Activated CD8-positive, alpha-beta T cell treated with anti-CD3 and anti-CD28 coated beads, Interleukin-2, amount 10 ng/mL, durations not matched to agents 7 days and 5 days (primary cell): Measurements from ENCODE around the gene PKD2L1. TPM values are rescaled to one million over a fixed set of nuclear protein-coding genes. Genes with fewer than 3 reads are reported as not detected.

ENCODE experiments used
- ATAC-seq: fragments of 150-1000 bp; cut with Tn5 transposase; one replicate; pipeline ENCODE4 v1.10.0; 2021; ENCODE audit warnings: moderate library complexity
- CTCF ChIA-PET: fragments of 350-600 bp; sonication (Branson Sonifier 250); formaldehyde crosslinking; loops from one replicate; lab custom pipeline; 2021; ENCODE audit warnings: antibody characterized with exemption; lab: Charles Lee
- POLR2A ChIA-PET: fragments of 350-600 bp; sonication (Branson Sonifier 250); formaldehyde crosslinking; loops from one replicate; lab custom pipeline; 2021; ENCODE audit warnings: antibody characterized with exemption; lab: Charles Lee
- DNase-seq: peaks from one replicate; pipeline ENCODE4 v3.0.0-alpha.2; 2020
- H3K27ac Mint-ChIP-seq: one replicate; pipeline ENCODE4 v1.8.0; 2021; ENCODE audit warnings: mild to moderate bottlenecking, mixed read lengths
- H3K27me3 Mint-ChIP-seq: one replicate; pipeline ENCODE4 v1.8.0; 2021; ENCODE audit warnings: low read depth, mixed read lengths
- H3K36me3 Mint-ChIP-seq: one replicate; pipeline ENCODE4 v1.8.0; 2021; ENCODE audit warnings: low read depth, mixed read lengths
- H3K4me1 Mint-ChIP-seq: one replicate; pipeline ENCODE4 v1.8.0; 2021; ENCODE audit warnings: low read depth, mixed read lengths
- H3K4me3 Mint-ChIP-seq: one replicate; pipeline ENCODE4 v1.8.0; 2021; ENCODE audit warnings: mild to moderate bottlenecking, mixed read lengths
- H3K9me3 Mint-ChIP-seq: one replicate; pipeline ENCODE4 v1.8.0; 2022; ENCODE audit warnings: mixed read lengths; ENCODE audit not compliant: insufficient read depth
- total RNA-seq, 2 experiments: library from RNA; stranded (reverse); gene quantifications; one replicate each; pipeline ENCODE4 v1.2.3, GENCODE V29; 2021

The PKD2L1 gene
- total RNA-seq, 2 experiments from 2014 or later, result 0.10 to 0.68 TPM

DNA sequence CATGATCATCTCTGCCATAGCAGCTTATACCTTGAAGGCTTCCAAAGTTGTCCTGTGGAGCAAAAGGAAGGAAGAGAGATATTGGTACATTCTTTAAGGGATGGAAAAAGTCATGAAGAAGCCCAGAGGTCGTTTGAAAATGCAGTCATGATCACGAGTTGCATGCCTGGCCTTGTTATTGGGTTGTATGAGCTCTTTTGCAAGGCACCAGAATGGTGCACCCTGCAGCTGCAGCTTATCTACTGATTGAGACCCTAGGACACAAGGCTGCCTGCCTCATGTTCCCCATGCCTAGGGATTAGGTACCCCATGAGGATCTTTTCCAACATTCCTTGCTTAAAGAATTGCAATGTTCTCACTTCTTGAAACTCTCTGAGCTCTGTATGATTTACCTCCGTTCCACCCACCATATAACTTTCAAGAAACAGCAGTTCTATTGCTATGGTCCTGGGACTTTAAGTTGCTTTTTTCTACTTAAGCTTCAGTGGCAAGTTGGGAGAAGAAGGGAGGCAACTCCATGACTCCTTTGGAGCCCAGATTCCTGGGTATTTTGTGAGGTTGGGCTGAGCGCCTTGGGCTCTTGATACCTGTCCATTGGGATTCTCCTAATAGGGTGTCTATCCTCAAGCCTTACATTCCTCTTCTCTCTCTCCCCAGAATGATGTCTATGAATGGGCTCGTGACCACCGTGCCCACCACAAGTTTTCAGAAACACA, 23.9 kb upstream of the PKD2L1 start:
- DNase-seq (no peak), ATAC-seq (no peak)
- no peaks in the 10 kb centered on the region for H3K9me3 Mint-ChIP-seq
- CTCF ChIA-PET, result interaction anchor here (1.2 to 1.9 kb wide), 3 partner anchors 9 to 129 kb away, joined by 3 to 6 read pairs (median 3); no protein-coding TSS in a partner anchor
- peaks cover 78% of the 10 kb centered on the region for H3K4me1 Mint-ChIP-seq
- H3K36me3 Mint-ChIP-seq, result peaks cover 88% of the 10 kb centered on the region
- POLR2A ChIA-PET, result interaction anchor here (1.8 kb wide), 1 partner anchor 17 kb away, joined by 7 read pairs; no protein-coding TSS in a partner anchor
- no peak overlapping the region for H3K4me3 Mint-ChIP-seq
- peak overlapping the region; percentile 19 for H3K27ac Mint-ChIP-seq
- no peaks in the 10 kb centered on the region for H3K27me3 Mint-ChIP-seq

DNA sequence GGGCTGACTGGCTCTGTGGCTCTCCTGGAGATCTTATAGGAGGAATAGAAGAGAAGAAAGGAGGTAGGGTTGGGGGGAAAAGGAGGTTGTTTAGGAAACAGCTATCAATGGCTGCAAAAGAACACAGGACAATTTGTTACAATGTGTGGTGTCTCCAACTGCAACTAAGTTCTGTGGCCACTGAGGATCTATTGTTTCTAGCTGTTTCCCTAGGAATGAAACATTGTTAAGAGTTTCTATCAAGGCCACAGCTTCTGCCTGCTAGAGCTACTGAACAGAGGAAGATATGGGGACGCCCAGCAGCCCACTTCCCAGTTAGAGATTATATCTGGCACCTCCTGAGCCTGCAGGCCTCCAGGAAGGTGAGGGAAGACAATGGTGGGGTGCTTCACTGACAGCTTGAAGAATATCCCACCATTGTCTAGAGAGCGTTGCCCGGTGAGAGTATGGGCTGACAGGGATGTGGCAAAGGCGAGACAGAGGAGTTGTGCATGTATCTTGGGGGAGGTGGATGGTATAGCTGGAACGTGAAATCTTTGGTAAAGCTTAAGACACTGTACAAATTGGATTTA, 21.0 kb upstream of the PKD2L1 start:
- H3K36me3 Mint-ChIP-seq, result peaks cover 84% of the 10 kb centered on the region
- no peaks in the 10 kb centered on the region for H3K27me3 Mint-ChIP-seq
- ChIA-PET CTCF (interaction anchor here (0.5 to 24.9 kb wide), 8 partner anchors 8 to 81 kb away, joined by 3 to 311 read pairs (median 5); no protein-coding TSS in a partner anchor), POLR2A (interaction anchor here (1.1 to 5.8 kb wide), 3 partner anchors 20 to 158 kb away, joined by 4 to 34 read pairs (median 6); no protein-coding TSS in a partner anchor)
- peak overlapping the region; percentile 96 for H3K4me3 Mint-ChIP-seq
- no peaks in the 10 kb centered on the region for H3K9me3 Mint-ChIP-seq
- DNase-seq (no peak), ATAC-seq (no peak)
- H3K4me1 Mint-ChIP-seq, result peaks cover 76% of the 10 kb centered on the region
- H3K27ac Mint-ChIP-seq, result peak overlapping the region; percentile 35

DNA sequence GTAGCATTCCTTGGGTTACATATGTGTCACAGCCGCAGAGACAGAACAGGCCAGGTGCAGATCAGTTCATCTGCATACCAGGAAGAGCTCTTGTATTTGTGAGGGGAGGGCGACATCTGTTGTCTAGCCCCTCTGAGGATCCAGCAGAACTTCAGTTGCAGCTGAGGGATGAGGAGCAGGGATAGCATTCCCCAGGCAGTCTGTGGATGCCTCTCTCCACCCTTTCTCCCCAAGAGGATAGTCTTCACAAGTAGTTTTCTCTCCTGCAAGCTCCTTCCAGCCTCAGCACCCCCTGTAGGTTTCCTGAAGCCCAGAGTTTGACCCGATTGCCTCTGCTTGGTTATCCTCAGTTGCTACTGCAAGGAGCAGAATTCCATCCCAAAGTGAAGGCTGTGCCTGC, 19.6 kb upstream of the PKD2L1 start:
- ChIA-PET CTCF (interaction anchor here (1.0 to 24.9 kb wide), 6 partner anchors 12 to 169 kb away, joined by 5 to 311 read pairs (median 36); no protein-coding TSS in a partner anchor), POLR2A (interaction anchor here (0.6 to 5.8 kb wide), 6 partner anchors 10 to 161 kb away, joined by 3 to 43 read pairs (median 8); no protein-coding TSS in a partner anchor)
- H3K36me3 Mint-ChIP-seq, result peaks cover 71% of the 10 kb centered on the region
- ATAC-seq, result no peak
- no peaks in the 10 kb centered on the region for H3K27me3 Mint-ChIP-seq
- H3K4me1 Mint-ChIP-seq, result peaks cover 75% of the 10 kb centered on the region
- no peak for DNase-seq
- H3K27ac Mint-ChIP-seq, result peak overlapping the region; percentile 2
- H3K9me3 Mint-ChIP-seq, result no peaks in the 10 kb centered on the region
- H3K4me3 Mint-ChIP-seq, result peak overlapping the region; percentile 96

DNA sequence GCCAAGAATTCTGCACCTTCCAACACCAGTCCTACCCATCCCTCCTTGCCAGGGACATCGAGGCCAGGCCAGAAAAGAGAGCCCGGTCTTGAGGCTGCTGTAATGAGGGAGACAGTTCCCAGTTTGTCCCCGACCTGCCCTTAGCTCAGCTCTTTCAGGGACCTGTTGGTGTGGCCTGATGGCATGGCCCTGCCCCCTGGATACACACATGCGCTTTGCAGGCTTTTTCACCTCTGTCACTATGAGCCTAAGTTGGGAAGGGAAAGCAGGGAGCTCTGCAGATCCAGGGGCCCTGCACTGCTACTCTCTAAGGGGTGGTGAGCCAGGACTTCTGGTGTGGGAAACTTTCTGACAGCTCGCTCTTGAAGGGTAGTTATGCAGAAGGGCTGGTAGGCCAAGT, 19.1 kb upstream of the PKD2L1 start:
- no peaks in the 10 kb centered on the region for H3K9me3 Mint-ChIP-seq
- ChIA-PET POLR2A (interaction anchor here (0.7 to 5.8 kb wide), 5 partner anchors 10 to 162 kb away, joined by 3 to 43 read pairs (median 10); no protein-coding TSS in a partner anchor), CTCF (interaction anchor here (0.7 to 24.9 kb wide), 7 partner anchors 11 to 394 kb away, joined by 4 to 311 read pairs (median 23); no protein-coding TSS in a partner anchor)
- no peaks in the 10 kb centered on the region for H3K27me3 Mint-ChIP-seq
- DNase-seq (no peak), ATAC-seq (no peak)
- peaks cover 65% of the 10 kb centered on the region for H3K36me3 Mint-ChIP-seq
- peaks cover 75% of the 10 kb centered on the region for H3K4me1 Mint-ChIP-seq
- H3K4me3 Mint-ChIP-seq, result peak overlapping the region; percentile 96
- peak overlapping the region; percentile 47 for H3K27ac Mint-ChIP-seq

DNA sequence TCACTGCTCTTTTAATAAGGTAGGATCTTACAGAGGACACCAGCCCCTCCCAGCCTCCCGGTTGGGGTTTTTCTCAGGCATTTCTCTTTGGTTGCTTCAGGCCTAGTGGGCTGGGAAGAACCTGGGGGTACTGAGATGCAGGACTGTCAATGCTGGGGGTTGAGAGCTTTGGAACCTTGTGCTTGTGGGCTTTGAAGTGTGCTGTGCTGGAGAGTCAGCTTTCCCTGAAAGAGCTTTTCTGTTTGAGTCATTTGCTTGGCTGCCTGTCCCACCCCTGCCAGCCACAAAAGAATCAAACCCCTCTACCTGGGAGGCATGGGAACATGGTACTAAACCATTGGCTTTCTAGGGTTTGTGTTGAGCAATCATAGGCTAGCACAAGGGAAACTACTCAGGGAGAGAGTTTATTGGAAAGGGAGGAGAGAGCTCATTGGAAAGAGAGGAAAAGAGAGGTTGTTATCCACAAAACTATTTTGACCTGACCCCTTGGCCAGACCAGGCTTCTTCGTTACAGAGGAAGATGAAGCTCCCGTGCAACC, 18.4 kb upstream of the PKD2L1 start:
- H3K9me3 Mint-ChIP-seq, result no peaks in the 10 kb centered on the region
- H3K4me1 Mint-ChIP-seq, result peaks cover 74% of the 10 kb centered on the region
- ChIA-PET CTCF (interaction anchor here (0.7 to 24.9 kb wide), 6 partner anchors 21 to 395 kb away, joined by 4 to 311 read pairs (median 36); no protein-coding TSS in a partner anchor), POLR2A (interaction anchor here (0.9 to 5.8 kb wide), 6 partner anchors 11 to 161 kb away, joined by 3 to 43 read pairs (median 17); partner anchors contain the start of gene BLOC1S2)
- H3K27me3 Mint-ChIP-seq, result no peaks in the 10 kb centered on the region
- no peak for ATAC-seq
- H3K36me3 Mint-ChIP-seq, result peaks cover 59% of the 10 kb centered on the region
- peak overlapping the region; percentile 90 for H3K27ac Mint-ChIP-seq
- H3K4me3 Mint-ChIP-seq, result peak overlapping the region; percentile 96
- no peak for DNase-seq

DNA sequence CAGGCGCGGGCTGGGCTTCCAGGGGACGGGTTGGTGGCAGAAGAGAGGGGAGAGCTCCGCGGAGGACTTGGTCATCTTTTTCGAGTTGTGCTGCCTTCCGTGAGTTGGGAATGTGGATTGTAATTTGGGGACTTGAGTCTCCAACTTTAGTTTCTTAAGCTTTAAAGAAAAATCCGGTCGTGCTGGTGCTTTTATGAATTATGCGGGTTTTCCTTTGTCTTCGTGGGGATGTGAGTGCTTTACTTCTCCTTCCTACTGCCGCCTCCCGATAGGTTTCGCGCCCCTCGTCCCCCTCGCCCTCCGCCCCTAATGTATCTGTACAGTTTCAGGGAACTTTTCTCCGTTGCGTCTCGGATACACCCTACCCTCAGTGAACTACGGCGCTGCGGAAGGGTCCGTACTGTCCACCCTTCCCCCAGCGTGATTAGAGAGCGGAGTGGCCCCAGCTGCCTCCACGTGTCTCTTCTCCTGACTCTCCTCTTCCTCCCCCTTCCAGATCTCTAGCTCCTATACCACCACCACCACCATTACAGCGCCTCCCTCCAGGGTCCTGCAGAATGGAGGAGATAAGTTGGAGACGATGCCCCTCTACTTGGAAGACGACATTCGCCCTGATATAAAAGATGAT, 17.7 kb upstream of the PKD2L1 start:
- Mint-ChIP-seq H3K4me3 (peak overlapping the region; percentile 96), H3K27ac (peak overlapping the region; percentile 90), H3K27me3 (no peaks in the 10 kb centered on the region), H3K4me1 (peaks cover 69% of the 10 kb centered on the region), H3K36me3 (peaks cover 51% of the 10 kb centered on the region), H3K9me3 (no peaks in the 10 kb centered on the region)
- CTCF ChIA-PET, result interaction anchor here (1.0 to 24.9 kb wide), 9 partner anchors 9 to 192 kb away, joined by 3 to 311 read pairs (median 17); partner anchors contain the start of gene HIF1AN
- POLR2A ChIA-PET, result interaction anchor here (1.0 to 5.8 kb wide), 6 partner anchors 16 to 162 kb away, joined by 3 to 43 read pairs (median 14); partner anchors contain the start of gene BLOC1S2
- DNase-seq (no peak), ATAC-seq (no peak)

DNA sequence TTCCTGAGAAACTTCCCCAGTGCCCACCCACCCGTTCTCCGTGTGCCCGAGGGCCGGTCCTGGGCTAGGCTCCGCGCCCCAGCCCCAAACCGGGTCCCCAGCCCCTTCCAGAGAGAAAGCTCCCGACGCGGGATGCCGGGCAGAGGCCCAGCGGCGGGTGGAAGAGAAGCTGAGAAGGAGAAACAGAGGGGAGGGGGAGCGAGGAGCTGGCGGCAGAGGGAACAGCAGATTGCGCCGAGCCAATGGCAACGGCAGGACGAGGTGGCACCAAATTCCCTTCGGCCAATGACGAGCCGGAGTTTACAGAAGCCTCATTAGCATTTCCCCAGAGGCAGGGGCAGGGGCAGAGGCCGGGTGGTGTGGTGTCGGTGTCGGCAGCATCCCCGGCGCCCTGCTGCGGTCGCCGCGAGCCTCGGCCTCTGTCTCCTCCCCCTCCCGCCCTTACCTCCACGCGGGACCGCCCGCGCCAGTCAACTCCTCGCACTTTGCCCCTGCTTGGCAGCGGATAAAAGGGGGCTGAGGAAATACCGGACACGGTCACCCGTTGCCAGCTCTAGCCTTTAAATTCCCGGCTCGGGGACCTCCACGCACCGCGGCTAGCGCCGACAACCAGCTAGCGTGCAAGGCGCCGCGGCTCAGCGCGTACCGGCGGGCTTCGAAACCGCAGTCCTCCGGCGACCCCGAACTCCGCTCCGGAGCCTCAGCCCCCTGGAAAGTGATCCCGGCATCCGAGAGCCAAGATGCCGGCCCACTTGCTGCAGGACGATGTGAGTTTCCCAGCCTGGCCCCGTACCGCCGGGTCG, 16.9 kb upstream of the PKD2L1 start, which contains the start of gene SCD:
Gene SCD (plus strand): TSS at position 469 of the 803 bp plus-strand sequence. CDS start 272 bp downstream, at position 741.
- POLR2A ChIA-PET, result interaction anchor here (1.0 to 5.8 kb wide), 9 partner anchors 16 to 169 kb away, joined by 3 to 43 read pairs (median 4); partner anchors contain the start of gene BLOC1S2
- no peaks in the 10 kb centered on the region for H3K9me3 Mint-ChIP-seq
- ATAC-seq (peak; percentile 94), DNase-seq (peak; percentile 95)
- H3K4me1 Mint-ChIP-seq, result peaks cover 67% of the 10 kb centered on the region
- CTCF ChIA-PET, result interaction anchor here (0.7 to 24.9 kb wide), 13 partner anchors 9 to 192 kb away, joined by 3 to 311 read pairs (median 12); partner anchors contain the start of gene HIF1AN
- H3K4me3 Mint-ChIP-seq, result peak within 1 kb of the TSS; percentile 96
- peak within 1 kb of the TSS; percentile 90 for H3K27ac Mint-ChIP-seq
- no peaks in the 10 kb centered on the region for H3K27me3 Mint-ChIP-seq
- H3K36me3 Mint-ChIP-seq, result peaks cover 44% of the 10 kb centered on the region

DNA sequence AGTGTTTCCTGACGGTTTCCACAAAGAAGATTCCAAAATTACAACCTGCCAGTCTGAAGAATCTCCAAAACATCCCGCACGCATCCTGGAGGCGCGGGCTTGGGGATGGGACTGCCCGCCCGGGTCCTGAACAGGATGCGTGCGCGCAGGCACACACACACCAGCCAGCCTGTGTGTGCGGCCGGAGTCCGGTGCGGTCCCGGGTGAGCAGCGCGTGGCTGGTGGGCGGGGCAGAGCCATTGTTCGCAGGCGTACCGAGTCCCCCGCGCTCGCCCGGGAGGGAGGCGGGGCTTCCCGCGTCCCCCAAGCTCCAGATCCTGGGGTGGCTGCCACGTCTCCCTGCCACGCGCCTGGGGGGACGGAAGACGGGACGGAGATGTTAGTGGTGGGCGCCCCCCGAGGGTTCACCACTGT, 16.3 kb upstream of the PKD2L1 start:
- CTCF ChIA-PET, result interaction anchor here (0.7 to 24.9 kb wide), 12 partner anchors 8 to 189 kb away, joined by 3 to 311 read pairs (median 13); partner anchors contain the start of gene HIF1AN
- Mint-ChIP-seq H3K27me3 (no peaks in the 10 kb centered on the region), H3K27ac (peak overlapping the region; percentile 90), H3K4me1 (peaks cover 61% of the 10 kb centered on the region), H3K9me3 (no peaks in the 10 kb centered on the region), H3K36me3 (peaks cover 39% of the 10 kb centered on the region), H3K4me3 (peak overlapping the region; percentile 96)
- POLR2A ChIA-PET, result interaction anchor here (0.8 to 5.8 kb wide), 7 partner anchors 16 to 170 kb away, joined by 3 to 43 read pairs (median 5); partner anchors contain the start of gene PKD2L1
- peak; percentile 70 for ATAC-seq
- peak; percentile 86 for DNase-seq

DNA sequence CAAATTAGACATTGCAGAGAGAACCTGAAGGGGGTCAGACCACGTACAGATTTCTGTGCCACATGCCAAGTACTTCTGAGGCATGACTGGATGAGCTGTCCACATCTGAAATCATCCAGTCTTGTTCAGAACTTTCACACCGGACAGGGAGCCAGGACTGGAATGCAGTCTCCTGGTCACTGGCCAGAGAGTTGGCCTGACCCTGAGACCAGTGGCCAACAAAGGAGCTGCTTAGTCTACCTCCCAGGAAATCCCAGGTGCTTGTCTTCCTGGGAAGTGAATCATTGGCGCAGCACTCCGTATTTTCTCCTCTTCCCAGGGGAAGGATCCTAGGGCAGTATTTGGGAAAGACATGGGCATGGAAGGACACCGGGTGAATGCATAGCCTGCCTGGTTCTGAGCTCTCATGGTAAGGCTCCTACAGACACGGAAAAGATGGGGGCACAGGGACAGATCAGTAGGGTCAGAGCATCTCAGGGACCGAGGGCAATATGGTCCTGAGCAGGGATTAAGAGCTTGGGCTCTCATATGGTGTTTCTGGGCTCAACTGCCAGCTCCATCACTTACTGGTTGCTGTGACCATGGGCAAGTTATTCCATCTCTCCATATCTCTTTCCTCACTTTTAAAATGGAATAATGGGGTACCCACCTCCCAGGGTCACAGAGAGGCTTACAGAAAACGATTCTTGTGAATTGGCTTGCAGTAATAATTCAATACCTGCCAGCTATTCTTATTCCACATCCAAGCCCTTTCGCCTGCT, 15.7 kb upstream of the PKD2L1 start:
- no peak for DNase-seq
- POLR2A ChIA-PET, result interaction anchor here (0.8 to 5.8 kb wide), 8 partner anchors 15 to 170 kb away, joined by 3 to 43 read pairs (median 4); partner anchors contain the start of gene PKD2L1
- H3K4me3 Mint-ChIP-seq, result peak overlapping the region; percentile 96
- H3K27me3 Mint-ChIP-seq, result no peaks in the 10 kb centered on the region
- peaks cover 61% of the 10 kb centered on the region for H3K4me1 Mint-ChIP-seq
- H3K9me3 Mint-ChIP-seq, result no peaks in the 10 kb centered on the region
- CTCF ChIA-PET, result interaction anchor here (0.7 to 24.9 kb wide), 13 partner anchors 8 to 189 kb away, joined by 3 to 311 read pairs (median 12); partner anchors contain the start of gene HIF1AN
- no peak for ATAC-seq
- H3K36me3 Mint-ChIP-seq, result peaks cover 33% of the 10 kb centered on the region
- H3K27ac Mint-ChIP-seq, result peak overlapping the region; percentile 80
